GM21381 (cell line): ENCODE data around the gene C19orf67.
A peak's percentile ranks its signal among the peaks of the same experiment; 100 is the strongest.

Experiments
- ATAC-seq: cut with Tn5 transposase; IDR thresholded peaks from one replicate; pipeline ENCODE4 v1.9.1; 2021; ENCODE audit warnings: mild to moderate bottlenecking, moderate library complexity; ENCODE audit not compliant: unreplicated experiment

C19orf67 gene

DNA sequence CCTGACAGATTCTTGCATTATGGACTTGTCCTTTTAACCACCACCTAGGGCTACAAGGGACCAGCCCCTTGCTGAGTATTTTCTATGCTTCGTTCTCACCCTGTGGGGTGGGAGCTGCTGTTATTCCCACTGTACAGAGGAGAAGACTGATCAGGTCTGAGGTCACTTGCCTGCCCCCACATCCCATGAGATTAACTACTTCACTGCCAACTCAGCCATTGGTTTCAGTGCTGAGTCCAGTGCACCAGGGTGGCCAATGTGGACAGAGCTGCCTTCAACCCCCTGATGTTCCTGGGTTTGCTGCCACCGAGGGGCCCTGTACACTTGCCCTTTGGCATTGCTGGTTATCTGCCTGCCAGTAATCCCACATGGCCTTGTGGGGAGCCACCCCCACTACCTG lies 25.1 kb upstream of the C19orf67 start:
- no peak for ATAC-seq

GRCh38 chr19:14107581-14108461 lies 22.2 kb upstream of the C19orf67 start:
- no peak for ATAC-seq

DNA sequence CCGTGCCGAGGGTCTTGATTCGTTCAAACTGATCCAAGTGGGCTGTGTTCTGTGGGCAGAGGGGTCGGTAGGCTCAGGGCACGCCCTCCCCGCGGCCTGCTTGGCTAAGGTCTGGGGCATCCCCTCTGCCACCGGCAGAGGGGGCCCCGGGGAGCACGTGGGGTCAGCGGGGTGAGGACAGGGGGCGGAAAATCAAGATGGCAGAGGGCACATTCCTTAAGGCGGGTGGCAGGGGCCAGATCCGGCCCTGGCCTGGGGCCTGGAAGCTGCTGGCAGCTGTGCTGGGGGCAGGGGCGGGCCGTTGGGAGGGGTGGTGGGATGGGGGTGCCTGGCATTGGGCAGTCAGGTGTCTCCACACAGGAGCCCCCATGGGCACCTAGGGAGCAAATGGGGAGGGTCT lies 21.3 kb upstream of the C19orf67 start:
- no peak for ATAC-seq

- no peak for ATAC-seq
Measured at GRCh38 chr19:14105680-14106079, 20.1 kb upstream of the C19orf67 start.

- no peak for ATAC-seq
Measured at GRCh38 chr19:14103310-14103709, 17.7 kb upstream of the C19orf67 start.

- no peak for ATAC-seq
Measured at GRCh38 chr19:14102756-14103155, 17.2 kb upstream of the C19orf67 start.

DNA sequence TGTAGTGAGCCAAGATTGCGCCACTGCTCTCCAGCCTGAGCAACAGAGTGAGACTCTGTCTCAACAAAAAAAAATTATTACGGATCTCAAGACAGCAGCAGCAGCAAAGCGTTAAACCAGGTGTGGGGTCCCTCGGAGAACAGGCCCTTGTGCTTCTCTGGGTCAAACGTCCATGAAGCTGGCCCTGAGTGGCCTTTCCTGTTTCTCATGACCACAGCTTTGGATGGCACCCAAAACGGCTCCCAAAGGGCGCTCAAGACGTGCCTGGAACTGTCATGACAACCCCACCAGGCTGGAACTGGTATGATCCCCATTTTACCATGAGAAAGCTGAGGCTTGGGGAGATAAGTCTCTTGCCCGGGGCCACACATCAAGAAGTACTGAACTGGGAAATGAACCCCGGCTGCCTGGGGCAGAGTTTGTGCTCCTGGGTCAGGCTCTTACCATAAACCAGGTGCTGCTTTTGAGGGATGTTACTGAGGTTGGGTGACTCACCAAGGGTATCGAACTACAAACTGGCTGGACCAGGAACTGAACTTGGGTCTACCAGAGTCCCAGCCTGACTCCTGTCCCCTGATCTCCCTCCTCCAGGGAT lies 16.6 kb upstream of the C19orf67 start:
- no peak for ATAC-seq

DNA sequence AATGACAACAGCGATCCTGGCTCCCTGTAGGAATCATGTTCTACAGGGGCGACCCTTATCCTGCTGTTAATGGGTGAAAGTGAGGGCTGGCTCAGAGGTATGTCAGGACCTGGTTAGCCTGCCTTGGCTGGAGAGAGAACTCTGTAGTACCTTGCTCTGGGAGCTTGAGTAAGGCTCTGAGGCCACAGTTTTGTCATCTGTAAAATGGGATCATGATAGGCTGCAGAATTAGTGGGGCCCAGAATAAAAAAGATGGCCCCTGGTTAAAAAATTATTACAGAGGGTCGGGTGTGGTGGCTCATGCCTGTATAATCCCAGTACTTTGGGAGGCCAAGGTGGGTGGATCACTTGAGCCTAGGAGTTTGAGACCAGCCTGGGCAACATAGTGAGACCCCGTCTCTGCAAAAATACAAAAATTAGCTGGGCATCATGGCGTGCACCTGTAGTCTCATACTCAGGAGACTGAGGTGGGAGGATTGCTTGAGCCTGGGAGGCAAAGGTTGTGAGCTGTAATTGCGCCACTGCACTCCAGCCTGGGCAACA lies 15.5 kb upstream of the C19orf67 start:
- no peak for ATAC-seq

GRCh38 chr19:14097532-14098151 lies 12.1 kb upstream of the C19orf67 start:
- no peak for ATAC-seq

DNA sequence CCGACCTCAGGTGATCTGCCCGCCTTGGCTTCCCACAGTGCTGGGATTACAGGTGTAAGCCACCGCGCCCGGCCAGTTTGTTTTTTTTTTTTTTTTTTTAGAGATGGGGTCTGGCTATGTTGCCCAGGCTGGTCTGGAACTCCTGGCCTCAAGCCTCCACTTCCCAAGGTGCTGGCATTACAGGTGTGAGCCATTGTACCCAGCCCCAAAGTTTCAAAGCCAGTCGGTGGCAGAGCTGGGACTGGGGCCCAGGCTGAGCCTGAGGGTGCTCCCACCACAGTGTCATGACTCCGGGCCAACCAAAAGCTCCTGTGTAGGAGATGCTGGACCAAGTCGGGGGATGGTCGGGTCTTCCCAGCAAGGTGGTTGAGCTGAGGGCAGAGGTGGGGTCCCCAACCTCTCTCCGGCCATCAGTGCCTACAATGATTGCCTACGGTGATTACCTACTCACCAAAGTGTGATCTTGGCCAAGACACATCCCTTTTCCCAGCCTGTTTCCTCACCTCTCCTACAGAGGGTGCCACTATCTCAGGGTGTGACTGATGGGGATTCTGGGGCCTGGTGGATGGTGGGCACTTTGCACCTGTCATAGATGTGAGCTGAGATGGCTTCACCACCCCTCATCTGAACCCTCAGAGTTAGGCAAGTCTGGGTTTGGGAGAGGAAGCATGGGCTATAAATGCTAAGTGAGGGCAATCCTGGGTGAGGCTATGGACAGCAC lies 10.8 kb upstream of the C19orf67 start:
- ATAC-seq, result no peak

DNA sequence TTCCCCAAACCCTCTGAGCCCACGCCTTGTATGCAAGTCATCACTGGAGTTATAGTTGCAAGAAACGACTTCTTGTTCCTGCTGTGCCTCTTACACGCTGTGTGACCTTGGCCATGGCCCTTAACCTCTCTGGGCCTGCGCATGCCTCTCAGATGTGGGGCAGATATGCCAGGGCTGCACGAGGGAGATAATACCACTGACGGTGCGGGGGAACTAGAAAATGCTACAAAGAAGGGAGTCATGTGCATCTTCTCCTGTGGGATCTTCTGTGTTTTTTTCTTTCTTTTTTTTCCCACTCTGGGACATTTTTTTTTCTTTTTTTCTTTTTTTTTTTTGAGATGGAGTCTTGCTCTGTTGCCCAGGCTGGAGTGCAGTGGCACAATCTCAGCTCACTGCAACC lies 9.3 kb upstream of the C19orf67 start:
- ATAC-seq, result no peak

DNA sequence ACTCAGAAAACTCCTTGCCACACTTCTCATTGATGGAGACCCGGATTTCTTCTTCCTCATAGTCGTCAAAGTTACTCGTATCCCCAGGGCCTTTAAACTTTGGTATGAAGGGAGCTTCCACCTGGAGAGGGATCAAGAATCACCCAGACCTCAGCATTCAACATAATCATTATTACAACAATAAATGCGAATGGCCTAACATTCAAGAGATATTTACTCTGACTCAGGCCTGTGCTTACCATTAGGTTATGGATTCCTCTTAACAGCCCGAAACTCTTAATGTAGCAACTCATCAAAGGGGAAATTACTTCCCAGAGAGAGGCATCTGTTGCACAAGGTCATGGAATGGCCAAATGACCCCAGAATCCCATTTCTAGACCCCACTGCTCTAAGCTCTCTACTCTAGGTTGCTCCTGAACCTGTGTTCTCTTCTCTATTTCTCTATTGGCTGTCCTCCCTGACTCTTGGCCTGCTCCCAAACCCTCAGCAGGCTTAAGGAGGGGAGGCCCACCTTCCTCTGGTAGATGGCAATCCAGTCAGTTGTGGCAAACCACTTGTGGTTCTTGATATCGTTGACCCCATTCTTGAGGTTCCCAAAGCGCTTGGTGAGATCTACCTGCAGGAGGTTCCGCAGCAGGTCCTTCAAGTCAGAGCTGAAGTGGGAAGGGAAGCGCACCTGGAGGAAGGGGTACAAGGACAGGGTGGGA lies 7.7 kb upstream of the C19orf67 start:
- ATAC-seq, result no peak

- ATAC-seq, result no peak
Measured at GRCh38 chr19:14091813-14092462, 6.4 kb upstream of the C19orf67 start.

- peak; percentile 47 for ATAC-seq
Measured at GRCh38 chr19:14091081-14091812, 5.7 kb upstream of the C19orf67 start.

DNA sequence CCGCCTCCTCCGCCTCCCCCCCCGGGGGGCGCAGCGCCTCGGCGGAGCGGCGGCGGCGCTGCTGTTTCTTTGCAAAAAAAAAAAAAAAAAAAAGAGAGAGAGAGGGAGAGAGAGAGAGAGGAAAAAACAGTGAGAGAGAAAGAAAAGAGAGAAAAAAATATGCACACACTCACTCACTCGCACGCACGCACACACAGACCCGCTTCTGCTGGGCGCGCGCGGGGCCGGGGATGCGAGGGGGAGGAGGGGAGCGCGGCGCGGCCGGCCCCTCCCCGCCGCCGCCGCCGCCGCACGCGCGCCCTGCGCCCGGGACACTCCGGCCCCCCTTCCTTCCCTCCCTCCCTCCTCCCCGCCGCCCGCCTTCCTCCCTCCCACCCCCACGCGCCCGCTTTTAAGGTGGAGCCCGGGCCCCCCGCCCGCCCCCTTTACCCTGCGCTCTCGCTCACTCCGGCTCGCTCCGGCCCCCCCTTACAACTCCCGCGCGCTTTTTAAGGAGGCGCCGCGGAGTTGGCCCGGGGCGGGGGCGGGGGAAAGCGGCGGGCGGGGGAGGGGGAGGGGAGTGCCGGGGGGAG lies 5.0 kb upstream of the C19orf67 start, which contains the start of gene SAMD1:
Gene SAMD1 (minus strand): TSS at position 243 of the 572 bp plus-strand sequence.
- peak; percentile 44 for ATAC-seq

- peak; percentile 31 for ATAC-seq
Measured at GRCh38 chr19:14089662-14090508, 4.3 kb upstream of the C19orf67 start.

GRCh38 chr19:14089412-14089661 lies 3.8 kb upstream of the C19orf67 start:
- ATAC-seq, result no peak
